HG03520 (cell line): ENCODE data around the gene PRPS2.

ENCODE experiments used
- ATAC-seq: cut with Tn5 transposase; IDR thresholded peaks from one replicate; pipeline ENCODE4 v1.9.1; 2021; ENCODE audit warnings: mild to moderate bottlenecking, moderate library complexity; ENCODE audit not compliant: unreplicated experiment

Gene PRPS2

DNA sequence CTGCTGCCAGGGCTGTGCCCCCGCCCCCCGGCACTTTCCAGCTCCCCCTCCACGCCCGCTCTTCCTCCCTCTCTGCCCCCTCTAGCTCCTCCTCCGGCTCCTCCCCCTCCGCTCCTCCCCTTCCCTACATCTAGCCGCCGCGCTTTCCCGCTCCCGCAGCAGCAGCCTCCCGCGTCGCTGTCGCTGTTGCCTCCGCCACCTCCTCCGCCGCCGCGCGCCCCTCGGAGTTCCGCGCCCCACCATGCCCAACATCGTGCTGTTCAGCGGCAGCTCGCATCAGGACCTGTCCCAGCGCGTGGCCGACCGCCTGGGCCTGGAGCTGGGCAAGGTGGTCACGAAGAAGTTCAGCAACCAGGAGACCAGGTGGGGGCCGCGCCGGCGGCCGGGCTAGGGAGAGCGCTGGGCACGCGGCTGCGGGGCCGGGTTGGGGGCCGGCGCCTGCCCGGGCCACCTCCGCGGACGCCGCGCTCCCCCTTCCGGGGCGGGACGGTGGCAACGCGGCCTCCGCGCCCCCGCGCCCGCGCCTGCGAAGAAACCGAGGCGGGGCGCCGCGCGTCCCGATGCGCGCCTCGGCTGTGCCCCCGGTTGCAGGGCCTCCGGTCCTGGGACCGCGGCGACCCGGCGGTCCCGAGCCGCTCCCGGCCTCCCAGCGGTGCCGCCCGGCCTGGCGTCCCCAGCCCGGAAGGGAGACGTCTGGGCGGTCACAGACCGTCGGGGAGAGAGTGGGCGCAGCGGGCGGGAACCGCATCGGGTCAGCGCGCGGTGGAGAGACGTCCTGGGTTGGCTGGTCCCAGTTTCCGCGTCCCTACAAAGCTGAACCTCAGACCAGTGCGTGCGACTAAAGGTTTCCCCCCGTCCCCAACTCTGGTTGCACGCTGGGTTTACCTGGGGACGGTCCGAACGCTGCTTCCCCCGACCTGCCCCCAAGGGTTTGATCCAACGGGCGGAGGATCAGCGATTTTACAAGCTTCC is at the start of gene PRPS2:
Gene PRPS2 (plus strand): TSS at position 156 of the 972 bp plus-strand sequence. CDS start 86 bp downstream, at position 242.
- peak; percentile 54 for ATAC-seq

DNA sequence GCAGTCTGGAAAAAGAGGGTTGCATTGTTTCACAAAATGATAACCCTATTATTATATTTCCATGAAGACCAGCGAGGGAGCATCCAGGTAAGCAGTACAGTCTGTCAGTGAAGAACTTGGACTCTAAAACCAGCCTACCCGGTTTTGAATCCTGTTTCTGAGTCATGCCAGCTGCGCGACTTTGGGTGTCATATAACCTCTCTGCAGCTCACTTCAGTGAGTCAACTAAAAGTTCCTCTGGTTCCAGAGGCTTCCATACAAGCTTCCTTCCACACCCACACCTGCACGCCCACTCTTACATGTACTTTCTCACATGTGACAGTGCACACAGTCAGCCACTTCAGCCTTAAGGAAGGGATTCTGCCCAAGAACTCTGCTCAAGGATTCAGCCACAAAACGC is 49.8 kb upstream of the PRPS2 start:
- no peak for ATAC-seq

DNA sequence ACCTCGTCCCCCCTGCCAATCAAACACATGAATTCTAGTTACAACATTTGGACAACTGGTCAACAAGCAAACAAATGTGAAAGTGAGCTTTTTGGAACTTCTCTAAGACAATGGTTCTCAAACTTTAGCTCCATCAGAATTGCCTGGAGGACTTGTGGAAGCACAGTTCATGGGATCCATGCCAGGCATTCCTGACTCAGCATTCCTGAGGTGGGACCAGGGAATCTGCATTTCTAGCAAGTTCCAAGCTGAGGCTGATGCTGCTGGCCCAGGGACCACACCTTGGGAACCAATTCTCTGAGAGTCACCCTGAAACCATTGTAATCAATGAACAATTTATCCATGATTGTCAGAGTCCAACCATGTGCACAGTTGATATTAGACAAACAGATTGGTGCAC is 43.8 kb upstream of the PRPS2 start:
- no peak for ATAC-seq

DNA sequence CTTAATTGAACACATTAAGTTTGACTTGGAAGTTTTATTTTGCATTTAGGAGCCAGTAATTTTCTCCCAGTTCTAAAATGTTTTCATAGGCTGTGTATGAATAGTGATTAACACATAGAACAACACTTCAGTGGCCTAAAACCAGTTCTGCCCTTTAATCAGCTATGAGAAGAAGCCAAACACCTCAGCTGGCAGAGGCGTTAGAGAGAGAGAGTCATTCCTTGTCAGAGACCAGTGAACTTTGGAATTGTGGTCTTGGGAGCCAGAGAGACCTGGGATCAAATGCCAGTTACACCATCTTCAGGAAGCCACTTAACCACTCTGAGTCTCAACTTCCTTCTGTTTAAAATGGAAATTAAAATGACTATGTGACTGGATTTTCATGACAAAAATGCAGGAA is 39.3 kb upstream of the PRPS2 start:
- ATAC-seq: no peak

DNA sequence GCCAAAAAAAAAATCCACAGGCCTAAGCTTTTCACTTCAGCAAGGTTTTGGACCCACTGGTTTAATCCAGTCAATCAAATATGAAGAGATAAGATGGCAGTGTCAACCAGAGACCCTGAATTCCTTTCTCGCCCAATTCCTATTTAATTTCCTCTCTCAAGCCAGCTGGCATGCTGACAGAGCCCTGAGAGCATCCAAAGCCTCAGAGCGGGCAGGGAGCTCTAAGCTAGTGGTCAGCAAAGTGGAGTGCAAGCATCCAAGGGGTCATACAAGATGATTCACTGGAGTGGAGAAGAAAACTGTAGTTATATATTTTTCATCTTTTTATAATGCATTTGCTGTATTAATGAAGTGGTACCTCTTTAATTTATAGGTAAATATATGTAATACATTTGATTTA is 37.8 kb upstream of the PRPS2 start:
- ATAC-seq: no peak

DNA sequence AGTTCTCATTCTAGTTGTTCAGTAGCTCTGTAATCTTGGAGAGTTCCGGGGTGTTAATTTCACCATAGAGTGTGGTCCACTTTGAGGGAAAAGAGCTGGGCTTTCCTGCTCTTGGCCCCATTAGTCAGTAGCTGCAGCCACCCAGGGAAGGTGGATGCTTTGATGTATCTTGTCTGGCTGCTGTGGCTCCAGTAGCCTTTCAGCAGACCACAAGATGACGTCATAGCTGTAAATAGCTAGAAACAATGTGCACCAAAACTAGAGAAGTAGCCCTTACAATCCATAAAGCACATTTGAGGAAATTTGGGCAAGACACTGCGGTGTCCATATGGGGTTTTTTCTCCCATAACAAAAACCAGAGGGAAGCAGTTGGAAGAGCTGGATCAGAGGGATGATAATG is 32.9 kb upstream of the PRPS2 start:
- no peak for ATAC-seq

DNA sequence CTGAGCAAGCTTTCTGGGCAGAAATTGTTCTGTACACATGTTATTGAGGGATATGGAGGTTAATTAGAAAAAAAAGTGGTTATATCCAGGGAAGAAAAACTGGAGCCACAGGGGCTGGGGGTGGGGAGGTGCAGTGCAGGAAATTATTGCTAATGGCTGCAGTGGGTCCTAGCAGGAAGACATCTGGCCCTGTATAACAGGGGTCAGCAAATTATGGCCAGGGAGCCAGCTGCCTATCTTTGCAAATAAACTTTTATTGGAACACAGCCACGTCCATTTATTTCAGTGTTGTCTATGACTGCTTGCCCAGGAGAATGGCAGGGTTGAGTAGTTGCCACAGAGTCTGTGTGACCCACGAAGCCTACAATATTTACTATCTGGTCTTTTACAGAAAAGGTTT is 23.4 kb upstream of the PRPS2 start:
- ATAC-seq: no peak

DNA sequence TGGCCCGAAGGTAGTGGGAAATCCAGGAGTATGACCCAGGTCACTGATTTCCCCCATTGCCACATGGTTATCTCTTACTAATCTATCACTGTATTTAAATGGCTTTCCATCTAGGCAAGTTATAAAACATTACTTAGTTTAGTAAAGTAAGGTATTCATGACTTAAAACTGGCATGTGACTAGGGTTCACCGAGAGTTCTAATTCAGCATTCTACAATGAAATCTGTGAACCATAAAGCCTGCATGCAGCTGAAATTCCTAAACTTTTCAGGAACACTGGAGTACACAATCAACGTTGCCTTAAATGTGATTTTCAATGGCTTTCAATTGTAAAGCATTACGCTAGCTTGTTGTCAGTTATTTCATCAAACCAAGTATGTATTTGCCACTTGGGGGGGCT is 22.7 kb upstream of the PRPS2 start:
- ATAC-seq: no peak

DNA sequence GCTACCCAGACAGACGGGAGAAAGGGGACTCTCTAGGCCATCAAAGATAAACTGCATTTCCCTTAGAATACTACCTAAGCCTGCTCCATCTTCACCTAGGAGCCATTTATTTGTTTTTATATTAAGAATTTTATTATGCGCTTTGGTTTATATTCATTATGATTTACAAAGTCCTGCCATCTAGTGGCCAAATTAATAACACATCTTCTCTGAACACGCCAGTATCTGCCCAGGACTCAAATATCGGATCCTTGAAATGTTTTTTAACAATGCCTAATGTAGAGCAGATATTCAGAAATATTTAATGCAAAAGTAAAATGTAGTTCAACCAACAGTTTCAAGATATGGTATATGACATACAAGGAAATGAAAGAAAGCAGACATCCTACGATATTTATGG is 20.8 kb upstream of the PRPS2 start:
- no peak for ATAC-seq

DNA sequence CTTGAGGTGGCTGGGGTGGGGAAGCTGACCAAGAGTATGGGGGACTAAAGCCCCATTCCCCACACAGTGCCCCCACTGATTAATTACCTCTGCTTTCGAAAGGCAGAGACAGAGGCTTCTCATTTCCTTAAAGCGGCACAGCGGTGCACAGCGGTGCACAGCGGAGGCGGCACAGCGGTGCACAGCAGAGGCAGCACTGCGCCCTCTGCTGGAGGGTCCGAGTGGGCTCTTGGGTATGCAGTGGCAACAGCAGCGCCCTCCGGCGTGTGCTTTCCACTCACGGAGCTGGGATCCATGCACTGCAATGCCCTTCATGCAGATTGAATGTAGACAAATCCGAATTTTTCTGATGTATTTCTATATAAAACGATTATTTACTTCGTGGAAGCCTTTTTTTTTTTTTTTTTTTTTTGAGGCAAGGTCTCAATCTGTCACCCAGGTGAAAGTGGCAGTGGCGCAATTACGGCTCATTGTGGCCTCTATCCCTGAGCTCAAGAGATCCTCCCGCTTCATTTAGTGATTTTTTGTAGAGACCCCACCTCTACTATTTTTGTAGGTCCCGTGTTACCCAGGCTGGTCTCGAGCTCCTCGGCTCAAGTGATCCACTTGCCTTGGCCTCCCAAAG is 19.7 kb upstream of the PRPS2 start:
- ATAC-seq: peak; percentile 98

DNA sequence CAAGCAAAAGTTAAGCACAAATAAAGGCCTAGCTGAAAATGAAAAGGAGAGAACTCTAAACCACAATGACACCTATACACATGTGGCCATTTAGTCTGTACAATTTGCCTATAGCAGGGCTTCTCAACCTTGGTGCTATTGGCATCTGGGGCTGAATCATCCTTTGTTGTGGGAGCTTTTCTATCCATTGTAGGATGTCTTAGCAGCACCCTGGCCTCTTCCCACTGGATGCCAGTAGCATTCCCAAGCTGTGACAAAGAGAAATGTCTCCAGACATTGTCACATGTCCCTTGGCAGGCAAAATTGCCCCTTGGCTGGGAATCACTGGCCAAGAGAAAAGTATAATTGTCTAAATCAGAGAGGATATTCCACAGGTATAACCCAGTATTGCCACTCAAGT is 13.5 kb upstream of the PRPS2 start:
- no peak for ATAC-seq

DNA sequence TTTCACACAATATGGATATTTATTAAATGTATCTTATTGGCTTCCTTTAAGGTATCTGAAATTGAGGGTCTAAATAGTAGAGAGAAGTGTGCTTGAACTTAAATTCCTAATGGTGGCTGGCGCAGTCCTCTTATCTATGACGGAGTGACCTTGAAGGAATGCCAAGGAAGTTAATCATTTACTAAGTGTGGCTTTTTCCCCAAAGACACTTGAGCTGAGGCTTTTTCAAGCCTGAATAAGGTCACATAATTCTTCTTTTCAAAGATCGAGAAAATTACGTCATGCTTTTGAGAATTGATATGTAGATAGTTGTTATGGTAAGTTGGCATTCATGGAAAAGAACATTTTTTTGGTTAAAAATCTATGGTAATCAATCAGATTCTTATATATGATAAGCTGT is 11.7 kb upstream of the PRPS2 start:
- no peak for ATAC-seq

DNA sequence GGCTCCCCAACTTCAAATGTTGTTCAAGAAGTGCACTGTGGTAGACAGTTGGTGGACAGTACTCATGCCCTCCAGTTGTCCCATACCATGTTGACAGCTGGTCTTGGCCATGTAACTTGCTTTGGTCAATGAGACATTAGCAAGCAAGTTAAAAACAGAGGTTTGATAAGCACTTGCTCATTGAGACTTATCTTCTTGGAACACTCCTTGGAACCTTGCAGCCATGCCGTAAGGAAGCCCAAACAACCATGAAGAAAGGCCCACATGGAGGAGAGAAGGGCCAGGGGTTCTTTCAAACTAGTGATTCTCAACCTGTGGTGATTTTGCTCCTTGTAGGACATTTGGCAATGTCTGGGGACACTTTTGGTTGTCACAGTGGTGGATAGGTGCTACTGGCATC is 2.6 kb upstream of the PRPS2 start:
- no peak for ATAC-seq

DNA sequence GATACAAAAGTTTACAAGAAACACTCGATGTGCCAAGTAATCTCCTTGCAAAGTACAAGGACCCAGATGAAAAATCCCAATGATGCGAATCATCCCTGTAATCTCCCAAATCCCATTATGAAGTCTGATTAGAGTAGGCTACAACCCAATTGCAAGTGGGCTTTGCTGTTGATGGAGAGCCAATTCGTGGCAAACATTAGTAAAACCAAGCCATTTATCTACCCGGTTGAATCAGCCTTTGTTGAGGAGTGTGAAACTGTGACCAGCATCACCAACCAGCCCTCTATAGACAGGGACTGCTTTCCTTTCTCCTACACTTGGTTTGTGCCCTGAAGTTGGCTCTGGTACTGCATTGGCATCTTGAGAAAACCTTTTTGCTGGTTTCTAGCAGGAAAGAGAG is 1.2 kb upstream of the PRPS2 start:
- ATAC-seq: no peak

DNA sequence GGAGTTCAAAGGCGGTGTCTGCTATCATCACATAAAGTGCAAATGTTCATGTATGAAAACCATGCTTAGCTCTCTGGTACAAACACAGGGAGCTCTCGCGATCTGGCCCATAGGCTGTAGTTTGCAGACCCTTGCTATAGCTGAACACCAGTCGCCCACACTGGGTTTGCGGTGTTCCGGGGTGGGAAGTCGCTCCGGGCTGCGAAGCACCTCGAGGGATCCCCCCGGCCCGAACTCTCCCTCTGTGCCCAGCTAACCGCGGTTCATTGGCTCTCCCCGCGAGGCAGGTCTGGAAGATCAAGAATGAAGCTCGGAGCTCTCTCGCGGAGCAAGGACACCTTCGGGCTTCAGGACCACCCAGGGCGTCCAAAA is 341 bp upstream of the PRPS2 start:
- peak; percentile 24 for ATAC-seq

DNA sequence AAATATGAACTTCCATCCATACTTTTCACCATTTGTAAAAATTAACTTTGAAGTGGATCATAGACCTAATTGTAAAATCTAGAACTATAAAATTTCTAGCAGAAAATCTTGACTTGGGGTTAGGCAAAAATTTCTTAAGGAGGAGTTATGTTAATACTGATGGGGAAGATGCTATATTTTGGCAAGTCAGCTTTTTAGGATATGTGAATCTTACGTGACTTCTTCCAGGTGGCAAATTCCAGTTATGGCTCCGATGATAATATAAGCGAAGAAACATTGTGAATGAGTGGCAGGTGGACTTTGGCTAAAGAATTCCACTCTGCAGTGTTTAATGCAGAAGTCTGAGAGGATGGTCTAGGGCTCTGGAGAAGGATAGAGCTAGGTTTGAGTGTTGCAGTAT is 1.5 kb downstream of the PRPS2 start:
- ATAC-seq: no peak

DNA sequence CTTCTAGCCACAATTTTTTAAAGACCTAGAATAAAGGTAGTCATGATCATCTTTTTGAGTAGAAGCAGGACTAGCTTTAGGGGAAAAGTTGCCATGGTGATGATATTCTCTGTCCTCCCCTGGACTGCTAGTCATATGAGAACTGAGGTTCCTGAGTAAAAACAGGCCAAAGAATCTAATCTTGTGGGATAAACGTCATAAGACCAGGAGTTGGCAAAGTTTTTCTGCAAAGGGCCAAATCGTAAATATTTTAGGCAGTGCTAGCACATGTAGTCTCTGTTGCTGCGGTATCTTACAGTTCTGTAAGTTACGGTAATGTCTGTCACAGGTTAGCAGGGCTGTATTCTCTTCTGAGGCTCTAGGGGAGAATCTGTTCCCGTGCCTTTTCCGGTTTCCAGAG is 3.4 kb downstream of the PRPS2 start:
- no peak for ATAC-seq

DNA sequence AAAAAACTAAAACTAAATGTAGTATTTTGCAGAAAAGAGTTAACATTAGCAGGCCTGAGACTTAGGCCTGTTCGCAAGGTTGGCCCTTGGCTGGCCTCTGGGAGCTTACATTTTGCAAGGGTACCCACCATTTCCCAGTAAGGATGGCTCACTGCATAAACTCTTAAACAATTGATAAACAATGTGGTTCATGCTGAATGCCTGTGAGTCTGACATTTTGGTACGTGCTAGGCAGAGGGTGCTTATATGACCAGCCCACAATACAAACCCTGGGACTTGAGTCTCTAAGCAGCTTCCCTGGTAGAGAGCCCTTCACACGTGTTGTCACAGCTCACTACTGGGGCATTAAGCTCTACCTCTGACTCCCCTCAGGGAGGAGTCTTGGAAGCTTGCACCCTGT is 7.4 kb downstream of the PRPS2 start:
- no peak for ATAC-seq

DNA sequence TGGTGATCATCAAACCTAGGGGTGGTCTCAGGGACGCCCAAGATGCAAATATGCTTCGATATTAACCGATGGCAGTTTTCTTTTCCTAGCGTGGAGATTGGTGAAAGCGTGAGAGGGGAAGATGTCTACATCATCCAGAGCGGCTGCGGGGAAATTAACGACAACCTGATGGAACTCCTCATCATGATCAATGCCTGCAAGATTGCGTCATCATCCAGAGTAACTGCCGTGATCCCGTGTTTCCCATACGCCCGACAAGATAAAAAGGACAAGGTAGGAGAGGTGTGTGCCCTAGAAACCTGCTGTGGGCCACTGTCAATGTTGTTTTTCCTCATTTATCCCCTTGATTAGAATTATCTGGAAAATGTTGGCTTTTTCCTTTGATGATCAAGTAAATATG is 7.9 kb downstream of the PRPS2 start:
- no peak for ATAC-seq

DNA sequence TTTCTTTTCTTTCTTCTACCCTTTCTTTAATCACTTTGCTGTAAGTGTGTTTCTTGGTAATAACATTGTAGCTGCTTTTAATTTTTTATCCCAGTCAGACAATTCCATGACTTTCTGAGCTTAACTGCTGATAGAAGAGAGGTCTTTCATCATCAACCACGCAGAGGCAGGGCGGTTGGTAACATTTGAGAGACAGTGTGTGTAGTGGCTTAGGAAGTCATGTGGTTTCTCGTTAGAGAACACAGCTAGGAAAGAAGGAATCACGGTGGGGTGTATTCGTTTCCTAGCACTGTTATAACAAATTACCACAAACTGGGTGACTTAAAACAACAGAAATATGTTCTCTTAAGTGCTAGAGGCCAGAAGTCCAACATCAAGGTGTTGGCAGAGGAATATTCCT is 11.5 kb downstream of the PRPS2 start:
- ATAC-seq: no peak

DNA sequence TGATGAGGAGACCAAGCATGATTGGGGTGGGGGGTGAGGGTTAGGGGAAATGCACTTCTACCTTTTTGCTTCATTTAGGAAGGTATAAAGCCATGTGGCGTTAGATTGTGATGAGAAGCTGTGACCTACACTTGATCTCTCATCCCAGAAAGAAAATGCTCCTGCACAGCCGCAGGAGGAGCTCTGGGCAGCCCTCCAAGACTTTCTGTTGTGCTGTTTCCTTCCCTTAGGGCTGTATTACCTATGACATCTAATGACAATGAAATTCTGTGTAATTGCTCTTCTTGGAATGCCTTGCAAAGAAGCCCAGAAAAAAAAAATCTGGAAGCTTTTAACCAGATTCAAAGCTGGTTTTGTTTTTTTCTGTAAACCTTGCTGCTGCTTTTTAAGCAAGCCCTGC is 13.4 kb downstream of the PRPS2 start:
- no peak for ATAC-seq

DNA sequence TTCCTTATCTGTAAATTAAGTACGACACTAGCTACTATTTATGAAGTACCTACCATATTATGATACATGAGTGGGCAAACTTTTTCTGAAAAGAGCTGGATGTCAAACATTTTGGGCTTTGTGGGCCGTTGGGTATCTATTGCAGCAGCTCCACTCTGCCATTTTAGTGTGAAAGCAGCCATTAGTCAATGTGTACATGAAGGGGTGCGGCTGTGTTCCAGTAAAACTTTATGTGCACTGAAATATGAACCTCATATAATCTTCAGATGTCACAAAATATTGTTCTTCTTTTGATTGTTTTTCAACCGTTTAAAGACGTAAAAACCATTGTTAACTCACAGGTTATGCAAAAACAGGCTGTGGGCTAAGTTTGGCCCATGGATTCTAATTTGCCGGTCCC is 14.1 kb downstream of the PRPS2 start:
- ATAC-seq: no peak

DNA sequence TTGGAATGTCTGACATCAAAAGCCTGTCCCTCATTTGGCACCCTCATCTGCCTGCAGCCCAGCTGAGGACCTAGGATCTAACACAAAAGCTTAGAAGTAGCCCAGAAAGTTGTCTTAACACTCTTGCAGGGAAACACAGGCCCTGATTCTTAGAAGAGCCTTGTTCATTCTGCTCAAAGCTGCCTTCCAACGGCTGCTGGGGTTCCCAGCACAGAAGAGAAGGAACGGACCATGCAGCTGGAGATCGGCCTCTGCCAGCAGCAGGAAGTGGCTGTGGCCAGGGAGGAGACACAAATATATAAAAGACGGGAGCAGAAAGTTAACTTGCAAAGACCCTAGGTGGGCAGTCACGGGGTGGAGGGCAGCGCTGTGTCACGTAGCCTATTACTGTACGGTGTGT is 20.4 kb downstream of the PRPS2 start:
- no peak for ATAC-seq
